GM12891 (cell line): ENCODE results near the gene SLC4A3.

Source experiments
- DNase-seq: peaks from one replicate; pipeline ENCODE4 v3.0.0; 2011; ENCODE audit warnings: low spot score; ENCODE audit not compliant: insufficient read length
- FAIRE-seq: peaks from 2 replicates; lab custom pipeline; 2011; peaks lifted over from hg19 to GRCh38; lab: Jason Lieb, UNC
- PAX5 ChIP-seq: IDR thresholded peaks from 2 replicates; pipeline ENCODE4 v1.6.1; 2011; ENCODE audit warnings: low read length, moderate library complexity, mild to moderate bottlenecking; ENCODE audit not compliant: insufficient read depth, severe bottlenecking
- POLR2A ChIP-seq: IDR thresholded peaks from 2 replicates; pipeline ENCODE4 v1.6.1; 2011; ENCODE audit warnings: low read depth, low read length, control low read depth
- POLR2AphosphoS5 ChIP-seq: IDR thresholded peaks from 2 replicates; pipeline ENCODE4 v1.6.1; 2011; ENCODE audit warnings: low read depth, low read length, control low read depth
- POU2F2 ChIP-seq: IDR thresholded peaks from 2 replicates; pipeline ENCODE4 v1.6.1; 2011; ENCODE audit warnings: low read depth, mild to moderate bottlenecking, control low read depth, low read length, moderate library complexity
- SPI1 ChIP-seq: IDR thresholded peaks from 2 replicates; pipeline ENCODE4 v1.6.1; 2011; ENCODE audit warnings: low read depth, low read length, control low read depth
- TAF1 ChIP-seq: IDR thresholded peaks from 2 replicates; pipeline ENCODE4 v1.6.1; 2011; ENCODE audit warnings: low read depth, low read length, control low read depth

SLC4A3 gene

GRCh38 chr2:219611866-219612576, 15.4 kb upstream of the SLC4A3 start:
- FAIRE-seq (no peak), DNase-seq (no peak)
- no peak for TF ChIP-seq TAF1
- TF ChIP-seq POU2F2: no peak
- no peak for TF ChIP-seq PAX5
- no peak for TF ChIP-seq POLR2AphosphoS5
- TF ChIP-seq POLR2A: no peak
- TF ChIP-seq SPI1: no peak

GRCh38 chr2:219612577-219613286, 14.7 kb upstream of the SLC4A3 start:
- TF ChIP-seq POLR2AphosphoS5 (no peak), PAX5 (no peak), POU2F2 (no peak), POLR2A (no peak), SPI1 (no peak), TAF1 (no peak)
- DNase-seq (no peak), FAIRE-seq (peak; percentile 66)

- no peak for DNase-seq
- FAIRE-seq: no peak
Measured at GRCh38 chr2:219613461-219614070, 13.9 kb upstream of the SLC4A3 start.

GRCh38 chr2:219614076-219614860, 13.2 kb upstream of the SLC4A3 start:
- no peak for TF ChIP-seq POLR2A
- TF ChIP-seq PAX5: no peak
- no peak for TF ChIP-seq POU2F2

More at GRCh38 chr2:219613461-219614070, 13.9 kb upstream of the SLC4A3 start:
- no peak for TF ChIP-seq SPI1
- TF ChIP-seq POU2F2: no peak
- TF ChIP-seq POLR2A: no peak
- TF ChIP-seq TAF1: no peak
- no peak for TF ChIP-seq PAX5
- TF ChIP-seq POLR2AphosphoS5: no peak

GRCh38 chr2:219615036-219615435, 12.4 kb upstream of the SLC4A3 start:
- TF ChIP-seq POLR2AphosphoS5 (no peak), TAF1 (no peak), POU2F2 (no peak), PAX5 (no peak), POLR2A (no peak), SPI1 (no peak)
- FAIRE-seq: no peak
- no peak for DNase-seq

More at GRCh38 chr2:219614076-219614860, 13.2 kb upstream of the SLC4A3 start:
- no peak for FAIRE-seq
- no peak for DNase-seq

GRCh38 chr2:219615894-219616293, 11.5 kb upstream of the SLC4A3 start:
- FAIRE-seq (no peak), DNase-seq (no peak)
- TF ChIP-seq PAX5: no peak
- TF ChIP-seq TAF1: no peak
- no peak for TF ChIP-seq SPI1
- no peak for TF ChIP-seq POLR2A
- no peak for TF ChIP-seq POLR2AphosphoS5
- no peak for TF ChIP-seq POU2F2

GRCh38 chr2:219616550-219616949, 10.9 kb upstream of the SLC4A3 start:
- no peak for TF ChIP-seq SPI1
- TF ChIP-seq TAF1: no peak
- FAIRE-seq (no peak), DNase-seq (no peak)

- no peak for TF ChIP-seq SPI1
- no peak for TF ChIP-seq POLR2A
- no peak for TF ChIP-seq TAF1
- no peak for TF ChIP-seq POU2F2
- TF ChIP-seq POLR2AphosphoS5: no peak
- no peak for TF ChIP-seq PAX5
- FAIRE-seq: no peak
- DNase-seq: no peak
Measured at GRCh38 chr2:219618733-219619122, 8.7 kb upstream of the SLC4A3 start.

GRCh38 chr2:219619235-219619634, 8.2 kb upstream of the SLC4A3 start:
- no peak for DNase-seq
- no peak for FAIRE-seq

More at GRCh38 chr2:219619235-219619634, 8.2 kb upstream of the SLC4A3 start:
- TF ChIP-seq POLR2AphosphoS5 (no peak), PAX5 (no peak), TAF1 (no peak), POU2F2 (no peak), POLR2A (no peak), SPI1 (no peak)
